HCT116 (cell line): ENCODE results near the gene GLP2R.

Experiments
- ATF3 ChIP-seq: IDR thresholded peaks from 2 replicates; pipeline ENCODE4 v1.6.1; 2012
- CTCF ChIP-seq, 3 experiments: fragments of 200-600 bp in 1 of 3; sonication (generic) in 1 of 3; IDR thresholded peaks in 2 of 3; conservative IDR thresholded peaks in 1 of 3; 2 replicates each; pipeline ENCODE4 v1.5.1; 2012 to 2017; ENCODE audit warnings: low read depth in 2 of 3, low read length in 2 of 3, antibody characterized with exemption in 1 of 3, borderline replicate concordance in 1 of 3, control low read depth in 1 of 3, mild to moderate bottlenecking in 1 of 3, mixed read lengths in 1 of 3, mixed run types in 1 of 3, moderate library complexity in 1 of 3; ENCODE audit not compliant: insufficient read depth in 1 of 3
- EZH2 ChIP-seq: fragments of 200-600 bp; sonication (generic); IDR thresholded peaks from 2 replicates; pipeline ENCODE4 v1.6.1; 2017; ENCODE audit warnings: antibody characterized with exemption, mixed run types
- EZH2phosphoT487 ChIP-seq: fragments of 200-600 bp; IDR thresholded peaks from 2 replicates; pipeline ENCODE4 v1.6.1; 2018; ENCODE audit warnings: antibody characterized with exemption, borderline replicate concordance
- FOSL1 ChIP-seq: IDR thresholded peaks from 2 replicates; pipeline ENCODE4 v1.6.1; 2012; ENCODE audit warnings: low read depth
- POLR2A ChIP-seq: IDR thresholded peaks from 2 replicates; pipeline ENCODE4 v1.7.0; 2011; ENCODE audit warnings: borderline replicate concordance; ENCODE audit not compliant: insufficient read depth, insufficient read length; ENCODE audit errors: extremely low read depth
- POLR2AphosphoS5 ChIP-seq: IDR thresholded peaks from 2 replicates; pipeline ENCODE4 v1.6.1; 2011; ENCODE audit warnings: mild to moderate bottlenecking, low read depth, low read length, moderate library complexity
- ZNF274 ChIP-seq: fragments of 200-500 bp; sonication (Bioruptor generic); IDR thresholded peaks from 2 replicates; pipeline ENCODE4 v1.6.1; 2014; ENCODE audit warnings: mild to moderate bottlenecking, low read depth, low read length, inconsistent platforms
- TF ChIP-seq, protein P1 (sequence below): IDR thresholded peaks from 2 replicates; pipeline ENCODE4 v1.6.1; 2012

DNA sequence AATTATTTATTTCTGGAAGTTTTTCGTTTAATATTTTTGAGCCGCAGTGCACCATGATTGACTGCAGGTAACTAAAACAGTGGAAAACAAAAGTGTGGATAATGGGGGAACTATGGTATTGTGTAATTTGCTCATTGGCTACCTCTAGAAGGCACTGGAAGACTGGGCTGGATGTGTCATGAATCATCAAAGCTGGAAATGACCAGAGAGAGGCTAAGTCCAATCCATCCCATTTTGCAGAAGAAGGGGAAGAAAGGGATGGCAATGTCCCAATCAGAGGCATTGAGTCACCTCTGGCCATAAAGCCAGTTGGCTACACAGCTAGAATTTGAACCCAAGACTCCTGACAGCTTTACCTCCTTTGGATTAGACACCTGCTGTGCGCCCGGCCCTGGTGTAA lies 29.3 kb downstream of the GLP2R start:
- TF ChIP-seq CTCF (IDR thresholded peaks at IDR 0.05 in 2 of 3, conservative IDR thresholded peaks at IDR 0.05 in 1 of 3; ENCODE audit: borderline replicate concordance in 1 of 3, insufficient read depth in 1 of 3, low read depth in 2 of 3, low read length in 2 of 3) (no peak), ATF3 (no peak), POLR2A (no peak), ZNF274 (no peak), EZH2 (no peak), POLR2AphosphoS5 (no peak), EZH2phosphoT487 (no peak), FOSL1 (no peak)
- TF ChIP-seq, protein P1, sequence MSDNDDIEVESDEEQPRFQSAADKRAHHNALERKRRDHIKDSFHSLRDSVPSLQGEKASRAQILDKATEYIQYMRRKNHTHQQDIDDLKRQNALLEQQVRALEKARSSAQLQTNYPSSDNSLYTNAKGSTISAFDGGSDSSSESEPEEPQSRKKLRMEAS: no peak
